ENCODE data around the gene RAD51C.
"Not testable (repeated sequence)": the region's sequence is repeated elsewhere in the genome, so short reads cannot be mapped to it uniquely, and the experiment has no call there.

The RAD51C gene

GRCh38 chr17:58758890-58759289, 66.5 kb downstream of the RAD51C start:
- TF ChIP-seq, protein P1, sequence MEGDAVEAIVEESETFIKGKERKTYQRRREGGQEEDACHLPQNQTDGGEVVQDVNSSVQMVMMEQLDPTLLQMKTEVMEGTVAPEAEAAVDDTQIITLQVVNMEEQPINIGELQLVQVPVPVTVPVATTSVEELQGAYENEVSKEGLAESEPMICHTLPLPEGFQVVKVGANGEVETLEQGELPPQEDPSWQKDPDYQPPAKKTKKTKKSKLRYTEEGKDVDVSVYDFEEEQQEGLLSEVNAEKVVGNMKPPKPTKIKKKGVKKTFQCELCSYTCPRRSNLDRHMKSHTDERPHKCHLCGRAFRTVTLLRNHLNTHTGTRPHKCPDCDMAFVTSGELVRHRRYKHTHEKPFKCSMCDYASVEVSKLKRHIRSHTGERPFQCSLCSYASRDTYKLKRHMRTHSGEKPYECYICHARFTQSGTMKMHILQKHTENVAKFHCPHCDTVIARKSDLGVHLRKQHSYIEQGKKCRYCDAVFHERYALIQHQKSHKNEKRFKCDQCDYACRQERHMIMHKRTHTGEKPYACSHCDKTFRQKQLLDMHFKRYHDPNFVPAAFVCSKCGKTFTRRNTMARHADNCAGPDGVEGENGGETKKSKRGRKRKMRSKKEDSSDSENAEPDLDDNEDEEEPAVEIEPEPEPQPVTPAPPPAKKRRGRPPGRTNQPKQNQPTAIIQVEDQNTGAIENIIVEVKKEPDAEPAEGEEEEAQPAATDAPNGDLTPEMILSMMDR (IDR thresholded peaks at IDR 0.05; ENCODE audit: borderline replicate concordance, insufficient read depth, low read depth, low read length) = no peak
- H3K4me3 ChIP-seq (ENCODE audit: low read depth, low read length) = no peak overlapping the region

GRCh38 chr17:58759522-58759921, 67.1 kb downstream of the RAD51C start:
- TF ChIP-seq, protein P1 (IDR thresholded peaks at IDR 0.05; ENCODE audit: borderline replicate concordance, insufficient read depth, low read depth, low read length) = no peak
- H3K4me3 ChIP-seq (ENCODE audit: low read depth, low read length) = no peak overlapping the region

DNA sequence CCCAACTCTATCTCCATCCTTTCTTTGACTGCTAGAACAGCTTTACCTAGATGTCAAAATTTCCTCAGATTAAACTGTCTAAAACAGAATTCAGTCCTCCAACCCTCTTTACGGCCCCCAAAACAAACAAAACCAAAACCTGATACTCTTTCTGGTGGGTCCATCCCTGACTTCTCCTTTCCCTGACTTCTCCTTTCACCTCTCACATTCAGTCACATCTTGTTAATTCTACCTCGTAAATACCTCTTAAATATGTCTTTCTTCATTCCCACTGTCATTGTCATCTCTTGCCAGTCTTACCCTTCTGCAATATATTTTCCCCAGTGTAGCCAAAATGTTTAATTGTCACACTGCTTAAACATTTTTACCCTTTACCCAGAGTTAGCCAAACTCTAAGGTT, 67.8 kb downstream of the RAD51C start:
- TF ChIP-seq, protein P1 (IDR thresholded peaks at IDR 0.05; ENCODE audit: borderline replicate concordance, insufficient read depth, low read depth, low read length) = no peak

GRCh38 chr17:58763263-58763662, 70.9 kb downstream of the RAD51C start:
- TF ChIP-seq, protein P1 (IDR thresholded peaks at IDR 0.05; ENCODE audit: borderline replicate concordance, insufficient read depth, low read depth, low read length) = no peak
- no peak overlapping the region for H3K4me3 ChIP-seq (ENCODE audit: low read depth, low read length)

More for the DNA sequence above, 67.8 kb downstream of the RAD51C start:
- H3K4me3 ChIP-seq (ENCODE audit: low read depth, low read length) = no peak overlapping the region

DNA sequence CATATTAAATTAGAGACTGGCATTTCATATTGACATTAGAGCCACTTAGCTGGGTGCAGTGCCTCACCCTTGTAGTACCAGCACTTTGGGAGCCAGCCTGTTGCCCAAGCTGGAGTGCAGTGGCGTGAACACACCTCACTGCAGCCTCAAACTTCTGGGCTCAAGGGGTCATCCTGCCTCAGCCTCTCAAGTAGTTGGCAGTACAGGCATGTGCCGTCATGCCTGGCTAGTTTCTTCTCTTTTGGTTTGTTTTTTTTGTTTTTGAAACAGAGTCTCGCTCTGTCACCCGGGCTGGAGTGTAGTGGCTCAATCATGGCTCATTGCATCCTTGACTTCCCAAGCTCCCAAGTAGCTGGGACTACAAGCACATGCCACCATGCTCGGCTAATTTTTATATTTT, 72.0 kb downstream of the RAD51C start:
- no peak overlapping the region for H3K4me3 ChIP-seq (ENCODE audit: low read depth, low read length)
- TF ChIP-seq, protein P1 (IDR thresholded peaks at IDR 0.05; ENCODE audit: borderline replicate concordance, insufficient read depth, low read depth, low read length) = no peak

- H3K4me3 ChIP-seq (ENCODE audit: low read depth, low read length) = not testable (repeated sequence)
Measured at GRCh38 chr17:58778482-58778881, 86.1 kb downstream of the RAD51C start.

DNA sequence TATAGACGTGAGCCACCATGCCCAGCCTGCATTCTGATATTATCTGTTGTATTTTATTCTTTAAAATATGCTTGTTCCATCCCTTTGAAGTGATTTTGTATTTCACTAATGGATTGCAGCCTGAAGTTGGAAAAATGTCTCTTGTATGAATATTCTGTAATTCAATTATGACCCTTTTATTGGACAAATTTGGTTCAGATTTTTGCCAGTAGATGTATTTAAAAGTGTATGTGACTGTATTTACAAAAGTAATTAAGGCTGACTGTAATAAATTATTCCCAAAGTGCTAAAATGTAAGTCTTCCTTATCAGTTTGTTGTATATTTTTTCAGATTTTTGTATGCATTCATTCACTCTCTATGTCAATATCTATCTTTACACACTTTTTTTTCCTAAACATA, 87.0 kb downstream of the RAD51C start:
- H3K4me3 ChIP-seq (ENCODE audit: low read depth, low read length) = no peak overlapping the region
- TF ChIP-seq, protein P1 (IDR thresholded peaks at IDR 0.05; ENCODE audit: borderline replicate concordance, insufficient read depth, low read depth, low read length) = no peak

- no peak overlapping the region for H3K4me3 ChIP-seq (ENCODE audit: low read depth, low read length)
- TF ChIP-seq, protein P1 (IDR thresholded peaks at IDR 0.05; ENCODE audit: borderline replicate concordance, insufficient read depth, low read depth, low read length) = no peak
Measured at GRCh38 chr17:58783380-58783779, 91.0 kb downstream of the RAD51C start.

Data from GM12875 (cell line).